H9 (cell line): Measurements from ENCODE around the gene MAZ. TPM values are rescaled to one million over a fixed set of nuclear protein-coding genes. Genes with fewer than 3 reads are reported as not detected.

Source experiments
- DNase-seq: peaks from one replicate; pipeline ENCODE4 v3.0.0-alpha.2; 2017
- H2AFZ ChIP-seq: one replicate; pipeline ENCODE4 v1.6.1; 2013; ENCODE audit warnings: mild to moderate bottlenecking, low read length, control low read depth, moderate library complexity
- H2AK5ac ChIP-seq: 2 replicates; pipeline ENCODE4 v1.6.1; 2013; ENCODE audit warnings: low read length, control low read depth, mixed read lengths; ENCODE audit not compliant: insufficient read length
- H2BK120ac ChIP-seq: one replicate; pipeline ENCODE4 v1.6.1; 2013; ENCODE audit warnings: low read depth, mild to moderate bottlenecking, low read length, control low read depth, inconsistent platforms; ENCODE audit not compliant: poor library complexity, severe bottlenecking
- H2BK12ac ChIP-seq: 2 replicates; pipeline ENCODE4 v1.6.1; 2013; ENCODE audit warnings: low read length, control low read depth, mixed read lengths, low read depth; ENCODE audit not compliant: insufficient read length
- H2BK15ac ChIP-seq: 2 replicates; pipeline ENCODE4 v1.6.1; 2013; ENCODE audit warnings: low read depth, low read length, control low read depth
- H2BK20ac ChIP-seq: one replicate; pipeline ENCODE4 v1.6.1; 2013; ENCODE audit warnings: low read depth, mild to moderate bottlenecking, low read length, control low read depth, inconsistent platforms; ENCODE audit not compliant: poor library complexity, severe bottlenecking
- H2BK5ac ChIP-seq: 2 replicates; pipeline ENCODE4 v1.6.1; 2013; ENCODE audit warnings: low read length, control low read depth, mixed read lengths; ENCODE audit not compliant: insufficient read length
- H3K14ac ChIP-seq: 2 replicates; pipeline ENCODE4 v1.6.1; 2013; ENCODE audit warnings: low read length, control low read depth; ENCODE audit not compliant: insufficient read depth
- H3K18ac ChIP-seq: 2 replicates; pipeline ENCODE4 v1.6.1; 2013; ENCODE audit warnings: low read depth, mild to moderate bottlenecking, mixed read lengths, low read length, control low read depth; ENCODE audit not compliant: insufficient read length
- H3K23ac ChIP-seq: 2 replicates; pipeline ENCODE4 v1.6.1; 2013; ENCODE audit warnings: low read length, control low read depth, mixed read lengths, low read depth; ENCODE audit not compliant: insufficient read length
- H3K23me2 ChIP-seq: 2 replicates; pipeline ENCODE4 v1.6.1; 2013; ENCODE audit warnings: low read depth, mild to moderate bottlenecking, mixed read lengths, low read length, control low read depth; ENCODE audit not compliant: insufficient read length, poor library complexity, severe bottlenecking
- H3K27ac ChIP-seq: 2 replicates; pipeline ENCODE4 v1.5.1; 2013; ENCODE audit warnings: low read length, control low read depth, mixed read lengths, low read depth; ENCODE audit not compliant: insufficient read length
- H3K27me3 ChIP-seq: 2 replicates; pipeline ENCODE4 v1.6.1; 2013; ENCODE audit warnings: low read length, control low read depth, inconsistent platforms; ENCODE audit not compliant: insufficient read depth
- H3K4ac ChIP-seq: 2 replicates; pipeline ENCODE4 v1.6.1; 2013; ENCODE audit warnings: low read depth, mild to moderate bottlenecking, control low read depth, inconsistent platforms, low read length, moderate library complexity
- H3K4me1 ChIP-seq: 2 replicates; pipeline ENCODE4 v1.6.1; 2013; ENCODE audit warnings: low read length, control low read depth, inconsistent platforms; ENCODE audit not compliant: insufficient read depth
- H3K4me2 ChIP-seq: 2 replicates; pipeline ENCODE4 v1.6.1; 2013; ENCODE audit warnings: low read length, control low read depth, mixed read lengths; ENCODE audit not compliant: insufficient read length, insufficient read depth
- H3K56ac ChIP-seq: 2 replicates; pipeline ENCODE4 v1.6.1; 2013; ENCODE audit warnings: low read depth, mild to moderate bottlenecking, mixed read lengths, low read length, control low read depth; ENCODE audit not compliant: insufficient read length
- H3K79me1 ChIP-seq: 2 replicates; pipeline ENCODE4 v1.6.1; 2013; ENCODE audit warnings: low read depth, mild to moderate bottlenecking, moderate library complexity, low read length, control low read depth, inconsistent platforms; ENCODE audit not compliant: insufficient read depth, poor library complexity, severe bottlenecking
- H3K79me2 ChIP-seq: 2 replicates; pipeline ENCODE4 v1.6.1; 2013; ENCODE audit warnings: low read length, control low read depth, inconsistent platforms; ENCODE audit not compliant: insufficient read depth
- H3K9ac ChIP-seq: 2 replicates; pipeline ENCODE4 v1.6.1; 2013; ENCODE audit warnings: low read length, control low read depth, mixed read lengths; ENCODE audit not compliant: insufficient read length; ENCODE audit errors: extremely low read depth
- H3K9me3 ChIP-seq: one replicate; pipeline ENCODE4 v1.6.1; 2013; ENCODE audit warnings: low read depth, low read length, inconsistent platforms; ENCODE audit not compliant: control insufficient read depth
- H3T11ph ChIP-seq: one replicate; pipeline ENCODE4 v1.6.1; 2013; ENCODE audit warnings: mild to moderate bottlenecking, low read length, control low read depth, inconsistent platforms
- H4K20me1 ChIP-seq: one replicate; pipeline ENCODE4 v1.6.1; 2013; ENCODE audit not compliant: control insufficient read depth, insufficient read length, insufficient read depth
- H4K5ac ChIP-seq: 2 replicates; pipeline ENCODE4 v1.6.1; 2013; ENCODE audit warnings: low read depth, mild to moderate bottlenecking, mixed read lengths, low read length, control low read depth; ENCODE audit not compliant: insufficient read length
- H4K8ac ChIP-seq: replicated peaks from 2 replicates; pipeline ENCODE4 v1.6.1; 2013; ENCODE audit warnings: low read length, control low read depth, mixed read lengths, low read depth; ENCODE audit not compliant: insufficient read length
- H4K91ac ChIP-seq: 2 replicates; pipeline ENCODE4 v1.6.1; 2013; ENCODE audit warnings: low read depth, mild to moderate bottlenecking, moderate library complexity, mixed read lengths, low read length, control low read depth; ENCODE audit not compliant: insufficient read length
- H3K27ac Mint-ChIP-seq, 3 experiments: 2 replicates in 2 of 3; 3 replicates in 1 of 3; pipeline ENCODE4 v1.8.0; 2020 to 2021; ENCODE audit warnings: mixed read lengths in 3 of 3, mild to moderate bottlenecking in 1 of 3, moderate library complexity in 1 of 3
- H3K27me3 Mint-ChIP-seq: 2 replicates; pipeline ENCODE4 v1.8.0; 2021; ENCODE audit warnings: low read depth, mild to moderate bottlenecking, moderate library complexity, mixed read lengths
- H3K36me3 Mint-ChIP-seq, 3 experiments: 2 replicates in 2 of 3; 3 replicates in 1 of 3; pipeline ENCODE4 v1.8.0; 2020 to 2021; ENCODE audit warnings: low read depth in 3 of 3, mixed read lengths in 3 of 3; ENCODE audit not compliant: insufficient read depth in 1 of 3
- H3K4me1 Mint-ChIP-seq, 2 experiments: 2 replicates each; pipeline ENCODE4 v1.8.0; 2020; ENCODE audit warnings: mixed read lengths in 2 of 2
- H3K4me3 Mint-ChIP-seq, 2 experiments: 2 replicates in 1 of 2; 3 replicates in 1 of 2; pipeline ENCODE4 v1.8.0; 2020 to 2021; ENCODE audit warnings: mild to moderate bottlenecking in 2 of 2, mixed read lengths in 2 of 2, moderate library complexity in 1 of 2
- H3K9me3 Mint-ChIP-seq, 2 experiments: 2 replicates in 1 of 2; 3 replicates in 1 of 2; pipeline ENCODE4 v1.8.0; 2020; ENCODE audit warnings: mild to moderate bottlenecking in 2 of 2, mixed read lengths in 2 of 2, moderate library complexity in 1 of 2
- WGBS: extraction: QIAGEN DNeasy Blood & Tissue Kit; methylation state at CpG from one replicate; pipeline ENCODE4 v1.1.7; 2013; ENCODE audit warnings: missing lambda C conversion rate, low lambda C conversion rate, mixed read lengths; ENCODE audit not compliant: insufficient read length; ENCODE audit errors: extremely low coverage; 5-methylcytosine and 5-hydroxymethylcytosine counted together
- total RNA-seq: library from RNA; stranded (reverse); gene quantifications from 2 replicates; pipeline ENCODE4 v1.2.1, GENCODE V29; 2021
- TF ChIP-seq, protein P1 (sequence below): fragments of 200-600 bp; sonication (generic); conservative IDR thresholded peaks from 3 replicates; pipeline ENCODE4 v1.8.0; 2021; ENCODE audit warnings: antibody characterized with exemption, mild to moderate bottlenecking

The MAZ gene
- total RNA-seq, 1 experiment from 2014 or later: 412 TPM

DNA sequence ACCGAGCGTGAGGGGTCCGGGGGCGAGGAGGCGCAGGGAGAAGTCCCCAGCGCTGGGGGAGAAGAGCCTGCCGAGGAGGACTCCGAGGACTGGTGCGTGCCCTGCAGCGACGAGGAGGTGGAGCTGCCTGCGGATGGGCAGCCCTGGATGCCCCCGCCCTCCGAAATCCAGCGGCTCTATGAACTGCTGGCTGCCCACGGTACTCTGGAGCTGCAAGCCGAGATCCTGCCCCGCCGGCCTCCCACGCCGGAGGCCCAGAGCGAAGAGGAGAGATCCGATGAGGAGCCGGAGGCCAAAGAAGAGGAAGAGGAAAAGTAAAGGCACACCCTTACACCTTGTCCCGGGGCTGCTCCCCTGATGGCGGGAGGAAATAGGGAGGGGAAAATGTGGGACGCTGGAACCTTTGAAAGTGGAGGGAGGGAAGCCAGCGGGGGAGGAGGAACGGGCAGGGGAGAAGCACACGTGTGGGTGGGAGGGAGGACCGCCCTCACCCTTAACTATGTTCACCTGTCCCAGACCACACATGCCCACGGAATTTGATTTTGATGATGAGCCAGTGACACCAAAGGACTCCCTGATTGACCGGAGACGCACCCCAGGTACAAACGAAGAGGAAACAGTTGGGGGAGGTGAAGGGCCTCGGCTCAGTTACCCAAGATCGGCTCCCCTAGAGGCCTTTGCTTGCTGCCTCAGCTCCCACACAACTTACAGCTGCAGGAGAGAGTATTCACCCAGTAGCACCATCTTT, 10.5 kb downstream of the MAZ start:
- no peak overlapping the region for H2BK12ac ChIP-seq
- peaks cover 24 to 38% (median 35%) of the 10 kb centered on the region in 3 experiments for H3K36me3 Mint-ChIP-seq
- peaks cover 52 to 58% of the 10 kb centered on the region in 2 experiments for H3K4me1 Mint-ChIP-seq

More for the DNA sequence above, 10.5 kb downstream of the MAZ start:
- H3K9me3 ChIP-seq: no peaks in the 10 kb centered on the region
- no peak overlapping the region for H3T11ph ChIP-seq
- no peaks in the 10 kb centered on the region; the same call in 1 of the 2 replicates for H3K79me2 ChIP-seq
- TF ChIP-seq, protein P1, sequence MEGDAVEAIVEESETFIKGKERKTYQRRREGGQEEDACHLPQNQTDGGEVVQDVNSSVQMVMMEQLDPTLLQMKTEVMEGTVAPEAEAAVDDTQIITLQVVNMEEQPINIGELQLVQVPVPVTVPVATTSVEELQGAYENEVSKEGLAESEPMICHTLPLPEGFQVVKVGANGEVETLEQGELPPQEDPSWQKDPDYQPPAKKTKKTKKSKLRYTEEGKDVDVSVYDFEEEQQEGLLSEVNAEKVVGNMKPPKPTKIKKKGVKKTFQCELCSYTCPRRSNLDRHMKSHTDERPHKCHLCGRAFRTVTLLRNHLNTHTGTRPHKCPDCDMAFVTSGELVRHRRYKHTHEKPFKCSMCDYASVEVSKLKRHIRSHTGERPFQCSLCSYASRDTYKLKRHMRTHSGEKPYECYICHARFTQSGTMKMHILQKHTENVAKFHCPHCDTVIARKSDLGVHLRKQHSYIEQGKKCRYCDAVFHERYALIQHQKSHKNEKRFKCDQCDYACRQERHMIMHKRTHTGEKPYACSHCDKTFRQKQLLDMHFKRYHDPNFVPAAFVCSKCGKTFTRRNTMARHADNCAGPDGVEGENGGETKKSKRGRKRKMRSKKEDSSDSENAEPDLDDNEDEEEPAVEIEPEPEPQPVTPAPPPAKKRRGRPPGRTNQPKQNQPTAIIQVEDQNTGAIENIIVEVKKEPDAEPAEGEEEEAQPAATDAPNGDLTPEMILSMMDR: peak; percentile 42; the same call in 2 of the 3 replicates
- H3K14ac ChIP-seq: peak overlapping the region; percentile 22; the same call in 1 of the 2 replicates
- H3K27ac ChIP-seq: no peak overlapping the region
- peak overlapping the region; percentile 93 to 96 for H3K4me3 Mint-ChIP-seq
- peak overlapping the region; percentile 59 for H3K4me2 ChIP-seq
- no peak overlapping the region for H2BK120ac ChIP-seq
- no CpG with 5 or more reads among the region's 37 CpGs for WGBS
- H3K9ac ChIP-seq: peak overlapping the region; percentile 58
- H3K27me3 ChIP-seq: no peaks in the 10 kb centered on the region
- no peaks in the 10 kb centered on the region for H3K79me1 ChIP-seq
- peak; percentile 67 for DNase-seq
- no peak overlapping the region for H2BK5ac ChIP-seq
- H3K4ac ChIP-seq: no peak overlapping the region
- H3K23me2 ChIP-seq: peaks cover 29% of the 10 kb centered on the region
- H4K91ac ChIP-seq: no peak overlapping the region
- H3K4me1 ChIP-seq: peaks cover 6% of the 10 kb centered on the region; the same call in 1 of the 2 replicates
- no peaks in the 10 kb centered on the region for H4K20me1 ChIP-seq
- no peak overlapping the region for H3K56ac ChIP-seq
- no peak overlapping the region for H2BK20ac ChIP-seq
- no peak overlapping the region for H2BK15ac ChIP-seq
- no peak overlapping the region for H2AK5ac ChIP-seq
- no peak overlapping the region for H4K8ac ChIP-seq
- H3K23ac ChIP-seq: no peak overlapping the region
- H4K5ac ChIP-seq: no peak overlapping the region
- H2AFZ ChIP-seq: no peak overlapping the region
- H3K27me3 Mint-ChIP-seq: no peaks in the 10 kb centered on the region; the same call in none of the 2 replicates
- peak overlapping the region; percentile 19 for H3K18ac ChIP-seq
- no peaks in the 10 kb centered on the region; a peak in 1 of 5 replicates for H3K9me3 Mint-ChIP-seq
- peak overlapping the region; percentile 85 to 95 (median 89) for H3K27ac Mint-ChIP-seq
